HAP-1 (cell line): ENCODE measurements around the gene HNRNPLL.
"Not testable (repeated sequence)": the region's sequence is repeated elsewhere in the genome, so short reads cannot be mapped to it uniquely, and the experiment has no call there.

ENCODE experiments used
- DNase-seq, 2 experiments: peaks; one replicate each; pipeline ENCODE4 v3.0.0-alpha.2; 2016 to 2020; ENCODE audit warnings: low spot score in 2 of 2
- H3K27me3 ChIP-seq: fragments of 250-450 bp; sonication (Bioruptor Pico); 2 replicates; pipeline ENCODE4 v1.5.1; 2020; ENCODE audit warnings: low read depth, mild to moderate bottlenecking, moderate library complexity
- H3K36me3 ChIP-seq: fragments of 250-450 bp; sonication (Bioruptor Pico); replicated peaks from 2 replicates; pipeline ENCODE4 v1.5.1; 2020; ENCODE audit warnings: mild to moderate bottlenecking
- H3K4me1 ChIP-seq: fragments of 250-450 bp; sonication (Bioruptor Pico); 2 replicates; pipeline ENCODE4 v1.5.1; 2020; ENCODE audit warnings: mild to moderate bottlenecking
- H3K4me3 ChIP-seq: fragments of 250-450 bp; sonication (Bioruptor Pico); 2 replicates; pipeline ENCODE4 v1.5.1; 2020; ENCODE audit warnings: mild to moderate bottlenecking, moderate library complexity
- H3K9me3 ChIP-seq: fragments of 250-450 bp; sonication (Bioruptor Pico); 2 replicates; pipeline ENCODE4 v1.5.1; 2020; ENCODE audit warnings: mild to moderate bottlenecking, moderate library complexity
- in situ Hi-C: fragments of 300-500 bp; cut with MboI; formaldehyde crosslinking; loops from 3 replicates; pipeline ENCODE4 v1.14.3; 2020; ENCODE audit warnings: low sequenced_read_pairs, inconsistent platforms, mixed read lengths

Gene HNRNPLL

GRCh38 chr2:38602732-38603401, at the start of gene HNRNPLL:
HNRNPLL (minus strand) TSS chr2:38602928; CDS start chr2:38602626, 302 bp downstream.
- peak; percentile 93 to 99 for DNase-seq
- H3K9me3 ChIP-seq, result no peaks in the 10 kb centered on the region
- H3K4me1 ChIP-seq, result peaks cover 38% of the 10 kb centered on the region
- in situ Hi-C loops, result loop anchor here (10.0 kb wide), 1 partner anchor 132 kb away; no protein-coding TSS in a partner anchor
- H3K4me3 ChIP-seq, result peak within 1 kb of the TSS; percentile 83
- no peaks in the 10 kb centered on the region for H3K36me3 ChIP-seq
- no peaks in the 10 kb centered on the region for H3K27me3 ChIP-seq

- no peak overlapping the region for H3K4me3 ChIP-seq
- in situ Hi-C loops, result no loop called here
- H3K36me3 ChIP-seq, result no peaks in the 10 kb centered on the region
- peaks cover 6% of the 10 kb centered on the region for H3K4me1 ChIP-seq
- no peaks in the 10 kb centered on the region for H3K27me3 ChIP-seq
- no peaks in the 10 kb centered on the region for H3K9me3 ChIP-seq
- DNase-seq, result no peak
Measured at GRCh38 chr2:38650717-38651116, 48.0 kb upstream of the HNRNPLL start.

GRCh38 chr2:38650012-38650411, 47.3 kb upstream of the HNRNPLL start:
- H3K4me1 ChIP-seq, result peaks cover 3% of the 10 kb centered on the region
- DNase-seq, result no peak
- in situ Hi-C loops, result no loop called here
- no peaks in the 10 kb centered on the region for H3K36me3 ChIP-seq
- H3K4me3 ChIP-seq, result no peak overlapping the region
- H3K9me3 ChIP-seq, result no peaks in the 10 kb centered on the region
- H3K27me3 ChIP-seq, result no peaks in the 10 kb centered on the region

GRCh38 chr2:38649176-38649728, 46.5 kb upstream of the HNRNPLL start:
- no peaks in the 10 kb centered on the region for H3K9me3 ChIP-seq
- no peaks in the 10 kb centered on the region for H3K27me3 ChIP-seq
- no peaks in the 10 kb centered on the region for H3K36me3 ChIP-seq
- H3K4me3 ChIP-seq, result no peak overlapping the region
- no peaks in the 10 kb centered on the region for H3K4me1 ChIP-seq
- in situ Hi-C loops, result no loop called here
- DNase-seq, result no peak

GRCh38 chr2:38648107-38648761, 45.5 kb upstream of the HNRNPLL start:
- no peaks in the 10 kb centered on the region for H3K36me3 ChIP-seq
- in situ Hi-C loops, result no loop called here
- H3K9me3 ChIP-seq, result peaks cover 3% of the 10 kb centered on the region; the same call in 1 of the 2 replicates
- H3K4me1 ChIP-seq, result no peaks in the 10 kb centered on the region
- no peak overlapping the region for H3K4me3 ChIP-seq
- DNase-seq, result no peak
- H3K27me3 ChIP-seq, result no peaks in the 10 kb centered on the region

GRCh38 chr2:38643683-38644511, 41.2 kb upstream of the HNRNPLL start:
- H3K4me1 ChIP-seq, H3K36me3 ChIP-seq, H3K4me3 ChIP-seq, in situ Hi-C loops, DNase-seq, H3K27me3 ChIP-seq, H3K9me3 ChIP-seq: not testable (repeated sequence)

GRCh38 chr2:38643021-38643671, 40.4 kb upstream of the HNRNPLL start:
- Histone ChIP-seq H3K27me3 (no peaks in the 10 kb centered on the region), H3K4me1 (peaks cover 7% of the 10 kb centered on the region), H3K4me3 (no peak overlapping the region), H3K9me3 (peaks cover 3% of the 10 kb centered on the region; the same call in 1 of the 2 replicates), H3K36me3 (no peaks in the 10 kb centered on the region)
- in situ Hi-C loops, result no loop called here
- DNase-seq, result no peak

GRCh38 chr2:38642373-38643017, 39.8 kb upstream of the HNRNPLL start:
- H3K4me1 ChIP-seq, H3K36me3 ChIP-seq, in situ Hi-C loops, H3K9me3 ChIP-seq, DNase-seq, H3K27me3 ChIP-seq, H3K4me3 ChIP-seq: not testable (repeated sequence)

GRCh38 chr2:38636069-38636468, 33.3 kb upstream of the HNRNPLL start:
- no peaks in the 10 kb centered on the region for H3K36me3 ChIP-seq
- peaks cover 14% of the 10 kb centered on the region for H3K4me1 ChIP-seq
- H3K27me3 ChIP-seq, result no peaks in the 10 kb centered on the region
- H3K4me3 ChIP-seq, result no peak overlapping the region
- in situ Hi-C loops, result no loop called here
- no peaks in the 10 kb centered on the region for H3K9me3 ChIP-seq
- no peak for DNase-seq

GRCh38 chr2:38635139-38635538, 32.4 kb upstream of the HNRNPLL start:
- peaks cover 13% of the 10 kb centered on the region for H3K4me1 ChIP-seq
- in situ Hi-C loops, result no loop called here
- H3K9me3 ChIP-seq, result no peaks in the 10 kb centered on the region
- no peak overlapping the region for H3K4me3 ChIP-seq
- no peaks in the 10 kb centered on the region for H3K36me3 ChIP-seq
- DNase-seq, result no peak
- H3K27me3 ChIP-seq, result no peaks in the 10 kb centered on the region

- Histone ChIP-seq H3K4me3 (no peak overlapping the region), H3K4me1 (peaks cover 9% of the 10 kb centered on the region), H3K36me3 (no peaks in the 10 kb centered on the region), H3K27me3 (no peaks in the 10 kb centered on the region), H3K9me3 (no peaks in the 10 kb centered on the region)
- DNase-seq, result no peak
- in situ Hi-C loops, result no loop called here
Measured at GRCh38 chr2:38634684-38635083, 32.0 kb upstream of the HNRNPLL start.

GRCh38 chr2:38633895-38634294, 31.2 kb upstream of the HNRNPLL start:
- no peak overlapping the region for H3K4me3 ChIP-seq
- no peak for DNase-seq
- in situ Hi-C loops, result no loop called here
- H3K4me1 ChIP-seq, result peaks cover 7% of the 10 kb centered on the region
- H3K36me3 ChIP-seq, result no peaks in the 10 kb centered on the region
- H3K27me3 ChIP-seq, result no peaks in the 10 kb centered on the region
- no peaks in the 10 kb centered on the region for H3K9me3 ChIP-seq

- in situ Hi-C loops, result no loop called here
- H3K27me3 ChIP-seq, result no peaks in the 10 kb centered on the region
- H3K36me3 ChIP-seq, result no peaks in the 10 kb centered on the region
- H3K9me3 ChIP-seq, result no peaks in the 10 kb centered on the region
- no peak for DNase-seq
- H3K4me1 ChIP-seq, result peaks cover 7% of the 10 kb centered on the region
- H3K4me3 ChIP-seq, result no peak overlapping the region
Measured at GRCh38 chr2:38632980-38633379, 30.3 kb upstream of the HNRNPLL start.
